DND-41 (cell line): Measurements from ENCODE around the gene LCA5L.
"Not testable (repeated sequence)": the region's sequence is repeated elsewhere in the genome, so short reads cannot be mapped to it uniquely, and the experiment has no call there.

Source experiments
- ATAC-seq: fragments of 200-7000 bp; cut with Tn5 transposase; 3 replicates; pipeline ENCODE4 v1.9.1; 2021; ENCODE audit warnings: low read depth; ENCODE audit not compliant: insufficient read depth
- DNase-seq: peaks from one replicate; pipeline ENCODE4 v3.0.0-alpha.2; 2020
- H2AFZ ChIP-seq: 2 replicates; pipeline ENCODE4 v1.6.0; 2012; ENCODE audit warnings: low read depth, low read length
- H3K27ac ChIP-seq: 2 replicates; pipeline ENCODE4 v1.5.1; 2012; ENCODE audit warnings: low read length, inconsistent platforms
- H3K27me3 ChIP-seq: fragments of 200-600 bp; sonication (generic); 2 replicates; pipeline ENCODE4 v1.6.0; 2012; ENCODE audit warnings: low read length, mild to moderate bottlenecking, inconsistent platforms; ENCODE audit not compliant: insufficient read depth, poor library complexity
- H3K36me3 ChIP-seq: 2 replicates; pipeline ENCODE4 v1.5.1; 2012; ENCODE audit warnings: low read length, inconsistent platforms; ENCODE audit not compliant: insufficient read depth
- H3K4me1 ChIP-seq: 2 replicates; pipeline ENCODE4 v1.5.1; 2012; ENCODE audit warnings: mild to moderate bottlenecking, low read length; ENCODE audit not compliant: insufficient read depth
- H3K4me2 ChIP-seq: 2 replicates; pipeline ENCODE4 v1.6.0; 2012; ENCODE audit warnings: mild to moderate bottlenecking, moderate library complexity, low read length, inconsistent platforms; ENCODE audit not compliant: insufficient read depth
- H3K4me3 ChIP-seq, 2 experiments: fragments of 200-600 bp in 1 of 2; shearing (Covaris generic) in 1 of 2; 2 replicates each; pipeline ENCODE4 v1.5.1; 2012 to 2016; ENCODE audit warnings: inconsistent platforms in 2 of 2, low read length in 2 of 2, mild to moderate bottlenecking in 2 of 2, low read depth in 1 of 2, moderate library complexity in 1 of 2
- H3K79me2 ChIP-seq: 2 replicates; pipeline ENCODE4 v1.6.0; 2012; ENCODE audit warnings: low read length, inconsistent platforms; ENCODE audit not compliant: insufficient read depth
- H3K9ac ChIP-seq: 2 replicates; pipeline ENCODE4 v1.6.0; 2012; ENCODE audit warnings: low read depth, mild to moderate bottlenecking, inconsistent platforms, low read length, moderate library complexity
- H3K9me3 ChIP-seq: 2 replicates; pipeline ENCODE4 v1.5.1; 2012; ENCODE audit warnings: low read length, moderate library complexity, mild to moderate bottlenecking, inconsistent platforms; ENCODE audit not compliant: insufficient read depth, severe bottlenecking
- H4K20me1 ChIP-seq: 2 replicates; pipeline ENCODE4 v1.6.0; 2012; ENCODE audit warnings: low read length; ENCODE audit not compliant: insufficient read depth
- CTCF ChIP-seq: IDR thresholded peaks from 2 replicates; pipeline ENCODE4 v1.5.1; 2012; ENCODE audit warnings: borderline replicate concordance, low read length, moderate library complexity, mild to moderate bottlenecking; ENCODE audit not compliant: poor library complexity, severe bottlenecking; ENCODE audit errors: extremely low read depth
- EZH2 ChIP-seq: IDR thresholded peaks from 3 replicates; pipeline ENCODE4 v1.6.1; 2012; ENCODE audit warnings: borderline replicate concordance, low read depth, mild to moderate bottlenecking, moderate library complexity, low read length, inconsistent platforms; ENCODE audit not compliant: severe bottlenecking

Gene LCA5L

GRCh38 chr21:39374046-39374445 lies 71.5 kb downstream of the LCA5L start:
- no peak overlapping the region for H3K9ac ChIP-seq
- H3K27me3 ChIP-seq: peaks cover 8% of the 10 kb centered on the region
- no peak overlapping the region for H3K4me3 ChIP-seq
- no peak overlapping the region for H3K4me2 ChIP-seq
- no peak overlapping the region for H3K27ac ChIP-seq
- no peak overlapping the region for H2AFZ ChIP-seq
- H3K36me3 ChIP-seq: no peaks in the 10 kb centered on the region
- TF ChIP-seq EZH2 (no peak), CTCF (no peak)
- no peaks in the 10 kb centered on the region for H3K79me2 ChIP-seq
- H3K4me1 ChIP-seq: 0 out of 2 replicates have a peak, but pooled peaks cover under 1% of the 10 kb centered on the region
- DNase-seq: no peak
- no peaks in the 10 kb centered on the region for H3K9me3 ChIP-seq
- no peaks in the 10 kb centered on the region for H4K20me1 ChIP-seq
- no peak for ATAC-seq

GRCh38 chr21:39373634-39374033 lies 71.9 kb downstream of the LCA5L start:
- Histone ChIP-seq H4K20me1 (no peaks in the 10 kb centered on the region), H3K4me3 (no peak overlapping the region), H3K9ac (no peak overlapping the region), H3K9me3 (no peaks in the 10 kb centered on the region), H3K79me2 (no peaks in the 10 kb centered on the region), H3K27me3 (peaks cover 8% of the 10 kb centered on the region), H3K4me1 (no peaks in the 10 kb centered on the region), H3K4me2 (no peak overlapping the region), H2AFZ (no peak overlapping the region), H3K27ac (no peak overlapping the region), H3K36me3 (no peaks in the 10 kb centered on the region)
- TF ChIP-seq CTCF (no peak), EZH2 (no peak)
- DNase-seq: no peak
- no peak for ATAC-seq

GRCh38 chr21:39369896-39370288 lies 75.7 kb downstream of the LCA5L start:
- H3K27me3 ChIP-seq, DNase-seq, ATAC-seq, H3K79me2 ChIP-seq, H3K4me2 ChIP-seq, H2AFZ ChIP-seq, H3K36me3 ChIP-seq, H3K4me3 ChIP-seq, H3K9me3 ChIP-seq, H4K20me1 ChIP-seq, H3K4me1 ChIP-seq, H3K27ac ChIP-seq, H3K9ac ChIP-seq: not testable (repeated sequence)

- Histone ChIP-seq H4K20me1 (no peaks in the 10 kb centered on the region), H3K4me2 (no peak overlapping the region), H3K79me2 (no peaks in the 10 kb centered on the region), H3K4me3 (no peak overlapping the region), H3K9me3 (no peaks in the 10 kb centered on the region), H2AFZ (no peak overlapping the region), H3K9ac (no peak overlapping the region), H3K36me3 (no peaks in the 10 kb centered on the region), H3K4me1 (no peaks in the 10 kb centered on the region), H3K27ac (no peak overlapping the region), H3K27me3 (peaks cover 6% of the 10 kb centered on the region)
- no peak for TF ChIP-seq CTCF
- no peak for TF ChIP-seq EZH2
- DNase-seq (no peak), ATAC-seq (no peak)
Observed at GRCh38 chr21:39367783-39368182, 77.8 kb downstream of the LCA5L start.
